ENCODE results near the gene PDXDC1.

DNA sequence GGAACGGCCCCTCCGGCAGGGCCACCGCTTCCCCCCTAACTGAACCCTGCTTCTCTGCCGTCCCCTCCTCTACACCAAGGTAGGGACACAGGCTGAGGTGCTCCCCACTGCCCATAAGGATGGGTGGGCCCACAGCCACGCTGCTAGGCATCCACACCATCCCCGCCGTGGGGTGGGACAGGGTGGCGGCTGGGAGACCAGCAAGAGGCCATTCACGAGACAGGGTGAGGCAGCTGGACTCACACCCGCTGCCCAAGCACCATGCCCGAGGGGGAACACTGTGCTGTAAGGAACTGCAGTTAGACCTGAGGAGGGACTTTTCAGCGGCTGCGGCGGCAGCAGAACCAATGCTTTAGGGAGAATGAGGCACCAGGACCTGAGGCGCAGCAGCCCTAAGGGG is 166.8 kb downstream of the PDXDC1 start:
- TF ChIP-seq, protein P1, sequence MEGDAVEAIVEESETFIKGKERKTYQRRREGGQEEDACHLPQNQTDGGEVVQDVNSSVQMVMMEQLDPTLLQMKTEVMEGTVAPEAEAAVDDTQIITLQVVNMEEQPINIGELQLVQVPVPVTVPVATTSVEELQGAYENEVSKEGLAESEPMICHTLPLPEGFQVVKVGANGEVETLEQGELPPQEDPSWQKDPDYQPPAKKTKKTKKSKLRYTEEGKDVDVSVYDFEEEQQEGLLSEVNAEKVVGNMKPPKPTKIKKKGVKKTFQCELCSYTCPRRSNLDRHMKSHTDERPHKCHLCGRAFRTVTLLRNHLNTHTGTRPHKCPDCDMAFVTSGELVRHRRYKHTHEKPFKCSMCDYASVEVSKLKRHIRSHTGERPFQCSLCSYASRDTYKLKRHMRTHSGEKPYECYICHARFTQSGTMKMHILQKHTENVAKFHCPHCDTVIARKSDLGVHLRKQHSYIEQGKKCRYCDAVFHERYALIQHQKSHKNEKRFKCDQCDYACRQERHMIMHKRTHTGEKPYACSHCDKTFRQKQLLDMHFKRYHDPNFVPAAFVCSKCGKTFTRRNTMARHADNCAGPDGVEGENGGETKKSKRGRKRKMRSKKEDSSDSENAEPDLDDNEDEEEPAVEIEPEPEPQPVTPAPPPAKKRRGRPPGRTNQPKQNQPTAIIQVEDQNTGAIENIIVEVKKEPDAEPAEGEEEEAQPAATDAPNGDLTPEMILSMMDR (IDR thresholded peaks at IDR 0.05) = no peak
- no peak for TF ChIP-seq POLR2A (IDR thresholded peaks at IDR 0.05)

Data from gastroesophageal sphincter (tissue), 3 donors.